Smooth muscle cell (in vitro differentiated cells): Measurements from ENCODE around the gene ZNF598. TPM values are rescaled to one million over a fixed set of nuclear protein-coding genes. Genes with fewer than 3 reads are reported as not detected.
A peak's percentile ranks its signal among the peaks of the same experiment; 100 is the strongest.

Experiments
- DNase-seq: peaks from one replicate; lab custom pipeline; 2025; ENCODE audit not compliant: unreplicated experiment; lab: John Stamatoyannopoulos, UW
- H2AFZ ChIP-seq: fragments of 200-600 bp; sonication (generic); 2 replicates; pipeline ENCODE4 v1.6.0; 2016; ENCODE audit warnings: antibody characterized with exemption, low read depth, mild to moderate bottlenecking
- H3F3A ChIP-seq: fragments of 200-600 bp; sonication (generic); 2 replicates; pipeline ENCODE4 v1.6.0; 2017; ENCODE audit warnings: antibody characterized with exemption, low read depth
- H3K27ac ChIP-seq: fragments of 200-600 bp; sonication (generic); 2 replicates; pipeline ENCODE4 v1.5.1; 2016; ENCODE audit warnings: low read depth, mild to moderate bottlenecking
- H3K27me3 ChIP-seq: fragments of 200-600 bp; sonication (generic); 2 replicates; pipeline ENCODE4 v1.6.1; 2016; ENCODE audit warnings: low read depth, mild to moderate bottlenecking
- H3K36me3 ChIP-seq: fragments of 200-600 bp; sonication (generic); 2 replicates; pipeline ENCODE4 v1.5.1; 2016; ENCODE audit warnings: low read depth
- H3K4me1 ChIP-seq: fragments of 200-600 bp; sonication (generic); 2 replicates; pipeline ENCODE4 v1.5.1; 2016; ENCODE audit warnings: low read depth
- H3K4me2 ChIP-seq: fragments of 200-600 bp; sonication (generic); 2 replicates; pipeline ENCODE4 v1.6.0; 2016; ENCODE audit warnings: mild to moderate bottlenecking
- H3K4me3 ChIP-seq: fragments of 200-600 bp; sonication (generic); 2 replicates; pipeline ENCODE4 v1.5.1; 2016; ENCODE audit warnings: mild to moderate bottlenecking
- H3K79me2 ChIP-seq: fragments of 200-600 bp; sonication (generic); 2 replicates; pipeline ENCODE4 v1.6.0; 2016; ENCODE audit warnings: low read depth, mild to moderate bottlenecking
- H3K9ac ChIP-seq: fragments of 200-600 bp; sonication (generic); 2 replicates; pipeline ENCODE4 v1.6.0; 2016; ENCODE audit warnings: low read depth
- H3K9me3 ChIP-seq: fragments of 200-600 bp; sonication (generic); replicated peaks from 2 replicates; pipeline ENCODE4 v1.5.1; 2016; ENCODE audit warnings: low read depth
- H4K20me1 ChIP-seq: fragments of 200-600 bp; sonication (generic); 2 replicates; pipeline ENCODE4 v1.6.0; 2016; ENCODE audit warnings: low read depth
- CTCF ChIP-seq: fragments of 200-600 bp; sonication (generic); IDR thresholded peaks from 2 replicates; pipeline ENCODE4 v1.5.1; 2017; ENCODE audit warnings: borderline replicate concordance, mild to moderate bottlenecking, antibody characterized with exemption; ENCODE audit not compliant: insufficient read depth, poor library complexity, severe bottlenecking
- WGBS: methylation state at CpG from one replicate; pipeline ENCODE4 v1.1.7; 2016; ENCODE audit warnings: low lambda C conversion rate; 5-methylcytosine and 5-hydroxymethylcytosine counted together
- polyA plus RNA-seq: library from polyadenylated mRNA; unstranded; fragments of >200 nt; fragmentation: Nextera tagmentation; extraction: Ambion mirVana; gene quantifications from 2 replicates; pipeline ENCODE4 v1.2.1, GENCODE V29; 2016
- total RNA-seq: library from RNA; depleted of rRNA; stranded (reverse); fragments of >200 nt; gene quantifications from 2 replicates; pipeline ENCODE4 v1.2.3, GENCODE V29; 2014

Gene ZNF598
- total and polyA plus RNA-seq, 2 experiments from 2014 or later = 27.2 to 27.9 TPM

GRCh38 chr16:1987198-1987597 lies 22.4 kb downstream of the ZNF598 start:
- H4K20me1 ChIP-seq = no peaks in the 10 kb centered on the region
- peaks cover 47% of the 10 kb centered on the region for H3K27me3 ChIP-seq
- H3K9me3 ChIP-seq = no peaks in the 10 kb centered on the region
- H3K4me2 ChIP-seq = no peak overlapping the region
- peaks cover 18% of the 10 kb centered on the region for H3K4me1 ChIP-seq
- peaks cover 15% of the 10 kb centered on the region for H3F3A ChIP-seq
- no peak overlapping the region for H2AFZ ChIP-seq
- H3K36me3 ChIP-seq = no peaks in the 10 kb centered on the region
- H3K4me3 ChIP-seq = no peak overlapping the region
- no peak overlapping the region for H3K27ac ChIP-seq
- 98% methylated on average over 10 of the region's 10 CpGs for WGBS
- DNase-seq = no peak
- no peak for TF ChIP-seq CTCF
- no peak overlapping the region for H3K9ac ChIP-seq
- no peaks in the 10 kb centered on the region for H3K79me2 ChIP-seq

GRCh38 chr16:1985466-1986150 lies 24.0 kb downstream of the ZNF598 start:
- H3K9ac ChIP-seq = no peak overlapping the region

GRCh38 chr16:1984347-1985225 lies 25.0 kb downstream of the ZNF598 start:
- Histone ChIP-seq H3K4me3 (peak overlapping the region; percentile 89), H3K79me2 (no peaks in the 10 kb centered on the region), H3K36me3 (no peaks in the 10 kb centered on the region), H3K4me1 (peaks cover 19% of the 10 kb centered on the region), H3K9me3 (no peaks in the 10 kb centered on the region), H3K4me2 (peak overlapping the region; percentile 99), H3F3A (peaks cover 7% of the 10 kb centered on the region), H3K9ac (peak overlapping the region; percentile 84), H3K27me3 (peaks cover 53% of the 10 kb centered on the region), H2AFZ (peak overlapping the region; percentile 81), H3K27ac (peak overlapping the region; percentile 13), H4K20me1 (no peaks in the 10 kb centered on the region)
- WGBS = 9% methylated on average over 55 of the region's 58 CpGs
- TF ChIP-seq CTCF = no peak
- DNase-seq = peak; percentile 36

More at GRCh38 chr16:1985466-1986150, 24.0 kb downstream of the ZNF598 start:
- DNase-seq = no peak
- H3F3A ChIP-seq = peaks cover 7% of the 10 kb centered on the region
- 98% methylated on average over 14 of the region's 14 CpGs for WGBS
- H3K27ac ChIP-seq = no peak overlapping the region
- H3K27me3 ChIP-seq = peaks cover 52% of the 10 kb centered on the region
- no peak for TF ChIP-seq CTCF
- peak overlapping the region; percentile 89 for H3K4me3 ChIP-seq
- no peak overlapping the region for H2AFZ ChIP-seq
- H3K9me3 ChIP-seq = no peaks in the 10 kb centered on the region
- H3K36me3 ChIP-seq = no peaks in the 10 kb centered on the region
- H3K4me2 ChIP-seq = peak overlapping the region; percentile 99
- no peaks in the 10 kb centered on the region for H3K79me2 ChIP-seq
- no peaks in the 10 kb centered on the region for H4K20me1 ChIP-seq
- H3K4me1 ChIP-seq = peaks cover 11% of the 10 kb centered on the region
